K562 (cell line): Measurements from ENCODE around the gene PPIA. TPM values are rescaled to one million over a fixed set of nuclear protein-coding genes. Genes with fewer than 3 reads are reported as not detected.

Experiments used
- ATAC-seq: fragments of 200-7000 bp; cut with Tn5 transposase; 3 replicates; pipeline ENCODE4 v1.9.1; 2020; ENCODE audit warnings: moderate library complexity
- BruUV-seq: library from RNA; stranded (reverse); fragments of 400-500 nt; replicated peaks from 2 replicates; lab custom pipeline; 2021; lab: Mats Ljungman, UMichigan
- CTCF ChIA-PET: fragments of 300-600 bp; formaldehyde crosslinking; extraction: SDS; loops from one replicate; lab custom pipeline; 2021; ENCODE audit warnings: low intra/inter-chr PET ratio; lab: Yijun Ruan, JAX
- POLR2A ChIA-PET: fragments of 300-600, 350-650 bp; sonication (Branson Sonifier 250); formaldehyde crosslinking; extraction: SDS; loops from one replicate; lab custom pipeline; 2021; ENCODE audit warnings: antibody characterized with exemption, inconsistent platforms; lab: Yijun Ruan, JAX
- DNase-seq, 4 experiments: peaks; one replicate each; pipeline versions ENCODE4 v3.0.0 to v3.0.0-alpha.2; 2011 to 2018; ENCODE audit warnings: low spot score in 3 of 4, mixed read lengths in 3 of 4; ENCODE audit errors: extremely low read depth in 1 of 4
- FAIRE-seq: peaks from 2 replicates; lab custom pipeline; 2011; peaks lifted over from hg19 to GRCh38; lab: Jason Lieb, UNC
- H2AFZ ChIP-seq: 2 replicates; pipeline ENCODE4 v1.6.0; 2011; ENCODE audit warnings: low read depth, low read length, control low read depth, inconsistent platforms
- H3K27ac ChIP-seq: fragments of 200-600 bp; 3 replicates; pipeline ENCODE4 v1.8.0; 2011; ENCODE audit warnings: low read depth, mild to moderate bottlenecking, control low read depth, inconsistent platforms, low read length, moderate library complexity, mixed read lengths; ENCODE audit errors: extremely low read depth
- H3K27me3 ChIP-seq, 2 experiments: fragments of 300-600 bp in 1 of 2; 2 replicates in 1 of 2; 3 replicates in 1 of 2; pipeline versions ENCODE4 v1.6.0 to v1.8.0; 2011; ENCODE audit warnings: inconsistent platforms in 2 of 2, low read length in 2 of 2, mild to moderate bottlenecking in 1 of 2, mixed read lengths in 1 of 2, moderate library complexity in 1 of 2; ENCODE audit not compliant: control insufficient read depth in 2 of 2, insufficient read depth in 2 of 2
- H3K36me3 ChIP-seq: fragments of 300-600 bp; 3 replicates; pipeline ENCODE4 v1.8.0; 2011; ENCODE audit warnings: mild to moderate bottlenecking, low read length, inconsistent platforms; ENCODE audit not compliant: control insufficient read depth, insufficient read depth
- H3K4me1 ChIP-seq, 2 experiments: fragments of 200-600 bp in 1 of 2; replicated peaks in 1 of 2; 2 replicates in 1 of 2; 3 replicates in 1 of 2; pipeline versions ENCODE4 v1.5.1 to v1.8.0; 2011; ENCODE audit warnings: inconsistent platforms in 2 of 2, low read length in 2 of 2, mild to moderate bottlenecking in 1 of 2, mixed read lengths in 1 of 2, moderate library complexity in 1 of 2; ENCODE audit not compliant: control insufficient read depth in 2 of 2, insufficient read depth in 2 of 2
- H3K4me2 ChIP-seq: 2 replicates; pipeline ENCODE4 v1.6.1; 2011; ENCODE audit warnings: low read length, control low read depth, inconsistent platforms, mixed read lengths; ENCODE audit not compliant: insufficient read depth
- H3K4me3 ChIP-seq: fragments of 200-600 bp; sonication (generic), shearing (Covaris generic); 2 replicates; pipeline ENCODE4 v1.5.1; 2016; ENCODE audit warnings: control low read depth, inconsistent platforms
- H3K79me2 ChIP-seq: fragments of 200-600 bp; 3 replicates; pipeline ENCODE4 v1.8.0; 2011; ENCODE audit warnings: low read length, inconsistent platforms; ENCODE audit not compliant: control insufficient read depth, insufficient read depth
- H3K9ac ChIP-seq, 2 experiments: 2 replicates each; pipeline versions ENCODE4 v1.6.0 to v1.6.1; 2011; ENCODE audit warnings: low read depth in 2 of 2, low read length in 2 of 2, control low read depth in 1 of 2, inconsistent platforms in 1 of 2, mild to moderate bottlenecking in 1 of 2, mixed read lengths in 1 of 2; ENCODE audit not compliant: insufficient read depth in 1 of 2
- H3K9me1 ChIP-seq: one replicate; pipeline ENCODE4 v1.6.0; 2011; ENCODE audit warnings: inconsistent platforms, mild to moderate bottlenecking, low read length, moderate library complexity; ENCODE audit not compliant: control insufficient read depth, insufficient read depth
- H3K9me3 ChIP-seq: replicated peaks from 2 replicates; pipeline ENCODE4 v1.5.1; 2011; ENCODE audit warnings: low read depth, low read length, inconsistent platforms; ENCODE audit not compliant: control insufficient read depth, insufficient read depth
- H4K20me1 ChIP-seq: replicated peaks from 2 replicates; pipeline ENCODE4 v1.6.1; 2011; ENCODE audit warnings: low read length, inconsistent platforms, mixed read lengths; ENCODE audit not compliant: control insufficient read depth, insufficient read depth
- ESRRA ChIP-seq: fragments of 450-650 bp; IDR thresholded peaks from 2 replicates; pipeline ENCODE4 v1.6.1; 2014; ENCODE audit warnings: low read depth, mild to moderate bottlenecking, moderate library complexity, borderline replicate concordance
- ETV6 ChIP-seq, 3 experiments: fragments of 150-350 bp in 1 of 3; sonication (generic) in 1 of 3; formaldehyde crosslinking in 1 of 3; IDR thresholded peaks; 2 replicates each; pipeline versions ENCODE4 v1.6.1 to v1.8.0; 2014 to 2022; ENCODE audit warnings: borderline replicate concordance in 2 of 3, low read depth in 2 of 3, antibody characterized with exemption in 1 of 3, low read length in 1 of 3, mild to moderate bottlenecking in 1 of 3, missing genetic modification reagents in 1 of 3
- GATAD2B ChIP-seq: fragments of 450-650 bp; IDR thresholded peaks from 2 replicates; pipeline ENCODE4 v1.6.1; 2017; ENCODE audit warnings: mild to moderate bottlenecking, borderline replicate concordance
- LEF1 ChIP-seq: fragments of 450-650 bp; IDR thresholded peaks from 2 replicates; pipeline ENCODE4 v1.6.1; 2016; ENCODE audit warnings: mild to moderate bottlenecking
- NR2F6 ChIP-seq: fragments of 450-650 bp; formaldehyde crosslinking; IDR thresholded peaks from 2 replicates; pipeline ENCODE4 v1.4.0; 2020; ENCODE audit warnings: mild to moderate bottlenecking
- TEAD1 ChIP-seq, 2 experiments: fragments of 450-650 bp in 1 of 2; sonication (generic) in 1 of 2; formaldehyde crosslinking; IDR thresholded peaks; 2 replicates each; pipeline versions ENCODE4 v1.4.0 to v1.8.0; 2020 to 2022; ENCODE audit warnings: mild to moderate bottlenecking in 2 of 2, missing genetic modification reagents in 1 of 2
- ZNF589 ChIP-seq: fragments of 200-800 bp; sonication (Bioruptor generic); IDR thresholded peaks from 2 replicates; pipeline ENCODE4 v1.6.1; 2016; ENCODE audit warnings: low read depth, missing genetic modification characterization, missing compliant biosample characterization
- WGBS: fragments of 100-300 bp; shearing (Covaris generic); methylation state at CpG from one replicate; pipeline ENCODE4 v1.1.6; 2016; ENCODE audit warnings: low coverage, mixed read lengths; ENCODE audit not compliant: insufficient coverage; ENCODE audit errors: missing lambda C conversion rate; 5-methylcytosine and 5-hydroxymethylcytosine counted together
- in situ Hi-C: fragments of 300-500 bp; cut with MboI; formaldehyde crosslinking; loops from 4 replicates; pipeline ENCODE4 v1.15.0; 2018; ENCODE audit warnings: inconsistent platforms, mixed read lengths
- intact Hi-C: fragments of 100-400 bp; cut with micrococcal nuclease; formaldehyde crosslinking; loops from 2 replicates; pipeline ENCODE4 v1.14.2; 2022
- polyA plus RNA-seq, 8 experiments: library from polyadenylated mRNA; depleted of rRNA in 4 of 8; stranded (reverse) in 5 of 8; unstranded in 3 of 8; fragments of >200 nt; fragmentation: Nextera tagmentation in 2 of 8; fragmentation: Illumina TruSeq in 1 of 8; extraction: Ambion mirVana in 2 of 8; extraction: Trizol in 1 of 8; gene quantifications; 2 replicates each; pipeline versions ENCODE4 v1.2.1 to v1.2.3, GENCODE V29; 2011 to 2014; ENCODE audit warnings: inconsistent platforms in 1 of 8, missing spikeins in 1 of 8
- total RNA-seq, 7 experiments: library from RNA; depleted of rRNA in 6 of 7; stranded (reverse); fragments of >200 nt in 6 of 7; fragmentation: Illumina TruSeq in 2 of 7; extraction: Trizol in 2 of 7; gene quantifications; 2 replicates each; pipeline versions ENCODE4 v1.2.1 to v1.2.3, GENCODE V29; 2011 to 2021; ENCODE audit warnings: low replicate concordance in 1 of 7
- TF ChIP-seq, protein P1 (sequence below), 2 experiments: IDR thresholded peaks in 1 of 2; conservative IDR thresholded peaks in 1 of 2; 2 replicates each; pipeline ENCODE4 v1.6.1; 2016; ENCODE audit warnings: low read depth in 2 of 2, mild to moderate bottlenecking in 1 of 2, missing compliant biosample characterization in 1 of 2, missing genetic modification characterization in 1 of 2, moderate library complexity in 1 of 2
- TF ChIP-seq, protein P2 (sequence below): fragments of 450-650 bp; formaldehyde crosslinking; IDR thresholded peaks from 2 replicates; pipeline ENCODE4 v1.4.0; 2022; ENCODE audit warnings: mild to moderate bottlenecking, moderate library complexity

The PPIA gene
- total and polyA plus RNA-seq, 9 of the 15 experiments (the other 6 are each of a cell fraction or from before 2014, with no cell fraction given), result 2,583 to 7,504 (median 3,973) TPM

DNA sequence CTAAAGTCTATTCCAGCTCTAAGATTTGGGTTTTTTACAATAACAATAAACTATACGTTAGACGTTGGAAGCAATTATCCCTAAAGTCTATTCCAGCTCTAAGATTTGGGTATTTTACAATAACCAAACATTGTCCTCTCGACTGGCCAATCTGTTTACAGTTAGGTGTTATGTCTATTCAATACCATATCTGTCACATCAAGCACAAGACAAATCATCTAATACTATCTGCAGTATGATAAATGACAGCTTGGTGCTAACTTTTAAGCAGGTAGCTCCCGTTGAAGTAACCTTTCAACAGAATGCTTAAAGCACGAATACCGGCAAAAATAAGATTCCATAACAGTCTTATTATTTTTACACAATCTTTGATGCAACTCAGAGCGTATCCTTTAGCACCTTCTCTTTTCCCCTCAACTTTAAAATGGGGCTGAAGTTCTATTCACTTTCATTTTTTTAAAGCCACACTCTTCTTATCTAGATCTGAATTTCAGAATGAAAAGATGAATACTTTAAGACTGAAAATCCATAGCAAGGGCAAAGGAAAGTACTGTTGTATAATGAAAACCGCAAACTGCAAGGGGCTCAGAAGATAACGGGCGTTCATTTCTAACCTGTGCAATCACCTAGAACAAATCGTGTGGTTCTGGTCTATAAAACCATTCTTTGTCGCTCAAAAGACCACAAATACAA, 50.5 kb downstream of the PPIA start:
- 1% methylated on average over 12 of the region's 12 CpGs for WGBS
- no peak for DNase-seq
- in situ Hi-C loops, result no loop called here
- Histone ChIP-seq H3K4me1 (peaks cover 15% of the 10 kb centered on the region in 2 experiments; a peak in 4 of 5 replicates), H3K36me3 (peaks cover 26% of the 10 kb centered on the region), H3K9ac (peak overlapping the region; percentile 93 to 95), H3K27ac (peak overlapping the region; percentile 98), H3K4me2 (peak overlapping the region; percentile 91), H2AFZ (peak overlapping the region; percentile 68), H3K4me3 (peak overlapping the region; percentile 72), H3K9me1 (no peaks in the 10 kb centered on the region), H4K20me1 (peaks cover 15% of the 10 kb centered on the region; the same call in 1 of the 2 replicates), H3K9me3 (no peaks in the 10 kb centered on the region), H3K79me2 (peaks cover 71% of the 10 kb centered on the region), H3K27me3 (no peaks in the 10 kb centered on the region)
- ChIA-PET POLR2A (interaction anchor here (0.5 to 4.3 kb wide), 15 partner anchors 9 to 272 kb away, joined by 3 to 43 read pairs (median 7); partner anchors contain the start of genes PURB and ZMIZ2), CTCF (interaction anchor here (1.7 kb wide), 1 partner anchor 260 kb away, joined by 9 read pairs; no protein-coding TSS in a partner anchor)
- FAIRE-seq, result no peak
- intact Hi-C loops, result loop anchor here (1.0 to 10.0 kb wide), 3 partner anchors 102 to 259 kb away; partner anchors contain the start of gene ZMIZ2
- ATAC-seq, result no peak
- no TSS peak for BruUV-seq
- TF ChIP-seq LEF1 (peak; percentile 69; the same call in 1 of the 2 replicates), NR2F6 (no peak), ZNF589 (CRISPR knock-in tag) (no peak), GATAD2B (peak; percentile 67), ESRRA (peak; percentile 90; the same call in 1 of the 2 replicates), ETV6 (IDR thresholded peaks at IDR 0.05; ENCODE audit: borderline replicate concordance in 1 of 2, low read depth in 2 of 2, low read length in 1 of 2) (0 out of 4 replicates have a peak, but pooled peaks of 1 of the 2 experiments have one; percentile 38), ETV6 (CRISPR knock-in tag; IDR thresholded peaks at IDR 0.05; ENCODE audit: borderline replicate concordance) (peak; percentile 30; the same call in 1 of the 2 replicates), TEAD1 (CRISPR knock-in tag; IDR thresholded peaks at IDR 0.05) (0 out of 4 replicates have a peak, but pooled peaks of 1 of the 2 experiments have one; percentile 3)
- TF ChIP-seq, protein P1, sequence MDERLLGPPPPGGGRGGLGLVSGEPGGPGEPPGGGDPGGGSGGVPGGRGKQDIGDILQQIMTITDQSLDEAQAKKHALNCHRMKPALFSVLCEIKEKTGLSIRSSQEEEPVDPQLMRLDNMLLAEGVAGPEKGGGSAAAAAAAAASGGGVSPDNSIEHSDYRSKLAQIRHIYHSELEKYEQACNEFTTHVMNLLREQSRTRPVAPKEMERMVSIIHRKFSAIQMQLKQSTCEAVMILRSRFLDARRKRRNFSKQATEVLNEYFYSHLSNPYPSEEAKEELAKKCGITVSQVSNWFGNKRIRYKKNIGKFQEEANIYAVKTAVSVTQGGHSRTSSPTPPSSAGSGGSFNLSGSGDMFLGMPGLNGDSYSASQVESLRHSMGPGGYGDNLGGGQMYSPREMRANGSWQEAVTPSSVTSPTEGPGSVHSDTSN (CRISPR knock-in tag; IDR thresholded peaks at IDR 0.05; ENCODE audit: low read depth), result no peak
- TF ChIP-seq, protein P1 (tag; conservative IDR thresholded peaks at IDR 0.05; ENCODE audit: low read depth), result peak; percentile 25; the same call in 1 of the 2 replicates
- TF ChIP-seq, protein P2, sequence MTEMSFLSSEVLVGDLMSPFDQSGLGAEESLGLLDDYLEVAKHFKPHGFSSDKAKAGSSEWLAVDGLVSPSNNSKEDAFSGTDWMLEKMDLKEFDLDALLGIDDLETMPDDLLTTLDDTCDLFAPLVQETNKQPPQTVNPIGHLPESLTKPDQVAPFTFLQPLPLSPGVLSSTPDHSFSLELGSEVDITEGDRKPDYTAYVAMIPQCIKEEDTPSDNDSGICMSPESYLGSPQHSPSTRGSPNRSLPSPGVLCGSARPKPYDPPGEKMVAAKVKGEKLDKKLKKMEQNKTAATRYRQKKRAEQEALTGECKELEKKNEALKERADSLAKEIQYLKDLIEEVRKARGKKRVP, result 0 out of 2 replicates have a peak, but pooled peaks have one; percentile 41
